Colonic mucosa (tissue), 4 donors: ENCODE results near the gene TSC22D1. TPM values are rescaled to one million over a fixed set of nuclear protein-coding genes. Genes with fewer than 3 reads are reported as not detected.

Experiments used
- DNase-seq: peaks from one replicate; pipeline ENCODE4 v3.0.0-alpha.2; 2020
- H3K27ac ChIP-seq: fragments of 200-600 bp; one replicate; pipeline ENCODE4 v1.8.0; 2021
- H3K27me3 ChIP-seq: fragments of 200-600 bp; one replicate; pipeline ENCODE4 v1.8.0; 2021
- H3K36me3 ChIP-seq: fragments of 200-600 bp; one replicate; pipeline ENCODE4 v1.8.0; 2021
- H3K4me1 ChIP-seq: fragments of 200-600 bp; one replicate; pipeline ENCODE4 v1.8.0; 2021; ENCODE audit warnings: mild to moderate bottlenecking
- H3K4me3 ChIP-seq: fragments of 200-600 bp; one replicate; pipeline ENCODE4 v1.8.0; 2021
- H3K9ac ChIP-seq, 2 donors: one replicate each; pipeline ENCODE4 v1.7.0; 2013; ENCODE audit warnings: control low read depth in 2 of 2, low read depth in 2 of 2, low read length in 2 of 2
- H3K9me3 ChIP-seq: fragments of 200-600 bp; one replicate; pipeline ENCODE4 v1.8.0; 2021
- CTCF ChIP-seq: fragments of 200-600 bp; IDR thresholded peaks from one replicate; pipeline ENCODE4 v1.8.0; 2022; ENCODE audit warnings: antibody characterized with exemption, mild to moderate bottlenecking
- intact Hi-C: fragments of 100-400 bp; cut with DNase I; formaldehyde crosslinking; loops from one replicate; pipeline ENCODE4 v1.14.1; 2022
- total RNA-seq, 2 donors: library from RNA; stranded (reverse); fragmentation: NEBNext Ultra II Directional in 1 of 2; extraction: Animal tissue kit (Norgen Biotek cat#: 25700) in 1 of 2; gene quantifications; one replicate each; pipeline ENCODE4 v1.2.1, GENCODE V29; 2021
- donor health status: healthy.
- donor health status: DM: no; HTN: no; CAD: no.
- donor health status: DM: no; HTN: no; CAD: no.

The TSC22D1 gene
- total RNA-seq, 2 donors from 2014 or later, result 137 to 231 TPM

DNA sequence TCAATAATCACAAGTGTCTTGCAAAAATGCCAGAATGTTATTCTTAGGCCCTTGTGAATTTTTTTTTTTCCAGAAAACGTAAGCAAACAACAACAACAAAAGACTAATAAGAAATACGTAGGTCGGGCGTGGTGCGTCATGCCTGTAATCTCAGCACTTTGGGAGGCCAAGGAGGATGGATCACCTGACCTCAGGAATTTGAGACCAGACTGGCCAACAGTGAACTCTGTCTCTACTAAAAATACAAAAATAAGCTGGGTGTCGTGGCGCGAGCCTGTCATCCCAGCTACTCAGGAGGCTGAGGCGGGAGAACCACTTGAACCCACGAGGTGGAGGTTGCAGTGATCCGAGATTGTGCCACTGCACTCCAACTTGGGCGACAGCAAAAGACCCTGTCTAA is 20.9 kb downstream of the TSC22D1 start:
- intact Hi-C loops, result no loop called here
- H3K4me1 ChIP-seq, result no peaks in the 10 kb centered on the region
- no peaks in the 10 kb centered on the region for H3K9me3 ChIP-seq
- no peak for DNase-seq
- H3K27ac ChIP-seq, result no peak overlapping the region
- no peak overlapping the region for H3K4me3 ChIP-seq
- H3K36me3 ChIP-seq, result no peaks in the 10 kb centered on the region
- no peak for TF ChIP-seq CTCF
- H3K27me3 ChIP-seq, result no peaks in the 10 kb centered on the region
- H3K9ac ChIP-seq, result no peak overlapping the region

DNA sequence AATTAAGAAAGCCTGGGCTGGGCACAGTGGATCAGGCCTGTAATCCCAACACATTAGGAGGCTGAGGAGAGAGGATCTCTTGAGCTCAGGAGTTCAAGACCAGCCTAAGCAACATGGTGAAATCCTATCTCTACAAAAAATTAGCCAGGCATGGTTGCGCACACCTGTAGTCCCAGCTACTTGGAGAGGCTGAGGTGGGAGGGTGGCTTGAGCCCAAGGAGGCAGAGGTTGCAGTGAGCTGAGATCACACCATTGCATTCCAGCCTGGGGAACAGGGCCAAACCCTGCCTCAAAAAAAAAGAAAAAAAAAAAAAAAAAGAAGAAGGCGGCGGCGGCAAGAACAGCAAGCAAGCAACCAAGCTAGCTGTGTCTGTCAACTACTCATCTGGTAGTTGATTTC is 26.7 kb downstream of the TSC22D1 start:
- intact Hi-C loops, result no loop called here
- H3K9me3 ChIP-seq, result no peaks in the 10 kb centered on the region
- no peak for TF ChIP-seq CTCF
- no peaks in the 10 kb centered on the region for H3K27me3 ChIP-seq
- H3K27ac ChIP-seq, result no peak overlapping the region
- no peaks in the 10 kb centered on the region for H3K36me3 ChIP-seq
- H3K4me3 ChIP-seq, result no peak overlapping the region
- H3K4me1 ChIP-seq, result no peaks in the 10 kb centered on the region
- no peak for DNase-seq
- H3K9ac ChIP-seq, result no peak overlapping the region

DNA sequence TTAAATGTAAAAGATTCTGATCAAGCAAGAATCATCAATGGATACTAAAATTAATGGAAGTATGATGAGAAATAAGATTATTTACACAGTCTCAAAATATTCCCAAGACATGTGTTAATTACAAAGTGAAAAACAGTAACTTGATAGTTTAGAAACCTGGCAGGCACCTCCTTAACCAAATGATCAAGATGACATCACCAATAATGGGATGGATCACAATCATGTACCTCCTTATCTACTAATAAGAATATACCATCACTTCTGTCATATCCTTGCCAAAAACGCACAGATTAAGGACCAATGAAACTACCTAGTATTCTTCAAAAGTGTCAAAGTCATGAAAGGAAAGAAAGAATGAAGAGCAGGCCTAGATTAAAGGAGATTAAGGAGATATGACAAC is 30.0 kb downstream of the TSC22D1 start:
- H3K27me3 ChIP-seq, result no peaks in the 10 kb centered on the region
- H3K4me3 ChIP-seq, result no peak overlapping the region
- DNase-seq, result no peak
- no peaks in the 10 kb centered on the region for H3K9me3 ChIP-seq
- intact Hi-C loops, result no loop called here
- no peak for TF ChIP-seq CTCF
- no peak overlapping the region for H3K9ac ChIP-seq
- no peak overlapping the region for H3K27ac ChIP-seq
- no peaks in the 10 kb centered on the region for H3K36me3 ChIP-seq
- H3K4me1 ChIP-seq, result no peaks in the 10 kb centered on the region

DNA sequence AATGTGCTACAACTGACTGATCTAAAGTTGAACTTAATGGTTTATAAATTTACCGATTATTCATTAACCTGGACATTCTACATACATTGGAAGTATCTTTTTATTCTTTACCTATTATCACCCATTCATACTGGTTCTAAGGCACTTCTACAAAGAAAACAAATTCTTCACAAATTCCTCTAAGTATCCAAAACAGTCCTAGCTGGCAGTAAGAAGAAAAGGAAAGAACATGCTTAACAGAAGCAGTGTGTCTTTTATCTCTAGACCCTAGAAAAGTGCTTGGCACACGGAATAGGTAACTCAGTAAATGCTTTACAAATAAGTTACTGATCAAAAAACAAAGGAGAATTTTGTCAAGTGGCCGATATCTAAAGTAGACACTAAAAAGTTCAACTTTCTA is 32.8 kb downstream of the TSC22D1 start:
- no peak overlapping the region for H3K4me3 ChIP-seq
- no peak overlapping the region for H3K9ac ChIP-seq
- H3K36me3 ChIP-seq, result no peaks in the 10 kb centered on the region
- no peaks in the 10 kb centered on the region for H3K9me3 ChIP-seq
- no peak for DNase-seq
- no peak for TF ChIP-seq CTCF
- H3K27me3 ChIP-seq, result no peaks in the 10 kb centered on the region
- H3K27ac ChIP-seq, result no peak overlapping the region
- intact Hi-C loops, result no loop called here
- no peaks in the 10 kb centered on the region for H3K4me1 ChIP-seq

- H3K36me3 ChIP-seq, result no peaks in the 10 kb centered on the region
- intact Hi-C loops, result no loop called here
- no peak for TF ChIP-seq CTCF
- H3K4me1 ChIP-seq, result no peaks in the 10 kb centered on the region
- no peaks in the 10 kb centered on the region for H3K27me3 ChIP-seq
- no peak for DNase-seq
- H3K27ac ChIP-seq, result no peak overlapping the region
- no peak overlapping the region for H3K9ac ChIP-seq
- no peaks in the 10 kb centered on the region for H3K9me3 ChIP-seq
- no peak overlapping the region for H3K4me3 ChIP-seq
Measured at GRCh38 chr13:44542361-44542760, 33.8 kb downstream of the TSC22D1 start.

GRCh38 chr13:44541601-44542000 is 34.5 kb downstream of the TSC22D1 start:
- Histone ChIP-seq H3K4me1 (no peaks in the 10 kb centered on the region), H3K36me3 (no peaks in the 10 kb centered on the region), H3K27ac (no peak overlapping the region), H3K9ac (no peak overlapping the region), H3K27me3 (no peaks in the 10 kb centered on the region), H3K9me3 (no peaks in the 10 kb centered on the region), H3K4me3 (no peak overlapping the region)
- DNase-seq, result no peak
- TF ChIP-seq CTCF, result no peak
- intact Hi-C loops, result no loop called here
